Brain pericyte (primary cell): ENCODE results near the gene DNAJB12.
"Not testable (repeated sequence)": the region's sequence is repeated elsewhere in the genome, so short reads cannot be mapped to it uniquely, and the experiment has no call there.

Experiments used
- DNase-seq: peaks from one replicate; pipeline ENCODE4 v3.0.0-alpha.2; 2012; ENCODE audit warnings: low read depth, low spot score

Gene DNAJB12

GRCh38 chr10:72331575-72332422 lies 22.9 kb downstream of the DNAJB12 start:
- DNase-seq = peak; percentile 93

GRCh38 chr10:72330069-72330426 lies 24.7 kb downstream of the DNAJB12 start:
- DNase-seq = no peak

- no peak for DNase-seq
Measured at GRCh38 chr10:72329290-72330068, 25.2 kb downstream of the DNAJB12 start.

- DNase-seq = no peak
Measured at GRCh38 chr10:72328829-72329204, 25.9 kb downstream of the DNAJB12 start.

- no peak for DNase-seq
Measured at GRCh38 chr10:72328045-72328828, 26.5 kb downstream of the DNAJB12 start.

- DNase-seq = not testable (repeated sequence)
Measured at GRCh38 chr10:72326665-72327603, 27.8 kb downstream of the DNAJB12 start.

- peak; percentile 92 for DNase-seq
Measured at GRCh38 chr10:72325243-72326175, 29.2 kb downstream of the DNAJB12 start.

GRCh38 chr10:72323771-72324191 lies 30.9 kb downstream of the DNAJB12 start:
- no peak for DNase-seq

- DNase-seq = no peak
Measured at GRCh38 chr10:72323108-72323749, 31.5 kb downstream of the DNAJB12 start.

GRCh38 chr10:72322280-72323058 lies 32.2 kb downstream of the DNAJB12 start:
- no peak for DNase-seq

- DNase-seq = no peak
Measured at GRCh38 chr10:72322030-72322279, 32.8 kb downstream of the DNAJB12 start.

GRCh38 chr10:72321248-72322029 lies 33.3 kb downstream of the DNAJB12 start:
- DNase-seq = no peak

- DNase-seq = peak; percentile 97
Measured at GRCh38 chr10:72320676-72321247, 34.0 kb downstream of the DNAJB12 start.

- DNase-seq = no peak
Measured at GRCh38 chr10:72319416-72320254, 35.1 kb downstream of the DNAJB12 start.

- no peak for DNase-seq
Measured at GRCh38 chr10:72318418-72319262, 36.1 kb downstream of the DNAJB12 start.
